Trophoblast cell (in vitro differentiated cells and primary cell): ENCODE results near the gene CDK18.
A peak's percentile ranks its signal among the peaks of the same experiment; 100 is the strongest.

ENCODE experiments used
- DNase-seq, 2 donors: peaks; one replicate each; pipeline ENCODE4 v3.0.0-alpha.2; 2016
- H2AFZ ChIP-seq: 2 replicates; pipeline ENCODE4 v1.6.1; 2013; ENCODE audit warnings: low read length, moderate library complexity, mild to moderate bottlenecking; ENCODE audit not compliant: insufficient read depth, poor library complexity
- H2AK5ac ChIP-seq: 2 replicates; pipeline ENCODE4 v1.6.1; 2013; ENCODE audit warnings: mild to moderate bottlenecking, low read length
- H2BK120ac ChIP-seq: 2 replicates; pipeline ENCODE4 v1.6.1; 2013; ENCODE audit warnings: low read length, mild to moderate bottlenecking, moderate library complexity; ENCODE audit not compliant: insufficient read depth, poor library complexity
- H2BK12ac ChIP-seq: 2 replicates; pipeline ENCODE4 v1.6.1; 2013; ENCODE audit warnings: mild to moderate bottlenecking, low read length, moderate library complexity
- H2BK5ac ChIP-seq: 2 replicates; pipeline ENCODE4 v1.6.1; 2013; ENCODE audit warnings: low read length, low read depth, moderate library complexity, mild to moderate bottlenecking; ENCODE audit not compliant: poor library complexity
- H3K14ac ChIP-seq: 2 replicates; pipeline ENCODE4 v1.6.1; 2013; ENCODE audit warnings: mild to moderate bottlenecking, low read length
- H3K18ac ChIP-seq: 2 replicates; pipeline ENCODE4 v1.6.1; 2013; ENCODE audit warnings: mild to moderate bottlenecking, low read length
- H3K23ac ChIP-seq: 2 replicates; pipeline ENCODE4 v1.6.1; 2013; ENCODE audit warnings: low read length
- H3K27ac ChIP-seq: 2 replicates; pipeline ENCODE4 v1.5.1; 2013; ENCODE audit warnings: low read depth, mild to moderate bottlenecking, inconsistent platforms, low read length, moderate library complexity
- H3K27me3 ChIP-seq: 2 replicates; pipeline ENCODE4 v1.6.1; 2013; ENCODE audit warnings: inconsistent platforms, mild to moderate bottlenecking, low read length, moderate library complexity; ENCODE audit not compliant: insufficient read depth
- H3K36me3 ChIP-seq, 2 experiments: 1 replicate in 1 of 2; 2 replicates in 1 of 2; pipeline ENCODE4 v1.6.1; 2013; ENCODE audit warnings: low read length in 2 of 2, mild to moderate bottlenecking in 2 of 2, moderate library complexity in 1 of 2; ENCODE audit not compliant: insufficient read depth in 2 of 2, control insufficient read depth in 1 of 2
- H3K4ac ChIP-seq: 2 replicates; pipeline ENCODE4 v1.6.1; 2013; ENCODE audit warnings: low read depth, mild to moderate bottlenecking, low read length, moderate library complexity
- H3K4me1 ChIP-seq, 2 experiments: 1 replicate in 1 of 2; 2 replicates in 1 of 2; pipeline ENCODE4 v1.6.1; 2013; ENCODE audit warnings: low read length in 2 of 2, mild to moderate bottlenecking in 2 of 2, moderate library complexity in 1 of 2; ENCODE audit not compliant: insufficient read depth in 2 of 2, control insufficient read depth in 1 of 2
- H3K4me2 ChIP-seq: 2 replicates; pipeline ENCODE4 v1.6.1; 2013; ENCODE audit warnings: inconsistent platforms, mild to moderate bottlenecking, low read length, moderate library complexity
- H3K4me3 ChIP-seq: 2 replicates; pipeline ENCODE4 v1.5.1; 2013; ENCODE audit warnings: mild to moderate bottlenecking, low read depth, low read length, inconsistent platforms
- H3K79me1 ChIP-seq: one replicate; pipeline ENCODE4 v1.6.1; 2013; ENCODE audit warnings: low read length
- H3K79me2 ChIP-seq: 2 replicates; pipeline ENCODE4 v1.6.1; 2013; ENCODE audit warnings: low read length, mild to moderate bottlenecking; ENCODE audit not compliant: control insufficient read depth, insufficient read depth, poor library complexity
- H3K9ac ChIP-seq: 2 replicates; pipeline ENCODE4 v1.6.1; 2013; ENCODE audit warnings: mild to moderate bottlenecking, low read length
- H3K9me3 ChIP-seq: 2 replicates; pipeline ENCODE4 v1.6.1; 2013; ENCODE audit warnings: low read depth, mild to moderate bottlenecking, control low read depth, inconsistent platforms, low read length; ENCODE audit not compliant: insufficient read depth
- H4K12ac ChIP-seq: 2 replicates; pipeline ENCODE4 v1.6.1; 2013; ENCODE audit warnings: low read depth, mild to moderate bottlenecking, low read length, moderate library complexity
- H4K8ac ChIP-seq: 2 replicates; pipeline ENCODE4 v1.6.1; 2013; ENCODE audit warnings: low read depth, mild to moderate bottlenecking, low read length, moderate library complexity
- H4K91ac ChIP-seq: one replicate; pipeline ENCODE4 v1.6.1; 2013; ENCODE audit warnings: low read depth, mild to moderate bottlenecking, low read length, moderate library complexity
- WGBS: extraction: QIAGEN DNeasy Blood & Tissue Kit; methylation state at CpG from one replicate; pipeline ENCODE4 v1.1.7; 2013; ENCODE audit warnings: missing lambda C conversion rate; ENCODE audit not compliant: insufficient read length, insufficient coverage; ENCODE audit errors: extremely low coverage; 5-methylcytosine and 5-hydroxymethylcytosine counted together

The CDK18 gene

DNA sequence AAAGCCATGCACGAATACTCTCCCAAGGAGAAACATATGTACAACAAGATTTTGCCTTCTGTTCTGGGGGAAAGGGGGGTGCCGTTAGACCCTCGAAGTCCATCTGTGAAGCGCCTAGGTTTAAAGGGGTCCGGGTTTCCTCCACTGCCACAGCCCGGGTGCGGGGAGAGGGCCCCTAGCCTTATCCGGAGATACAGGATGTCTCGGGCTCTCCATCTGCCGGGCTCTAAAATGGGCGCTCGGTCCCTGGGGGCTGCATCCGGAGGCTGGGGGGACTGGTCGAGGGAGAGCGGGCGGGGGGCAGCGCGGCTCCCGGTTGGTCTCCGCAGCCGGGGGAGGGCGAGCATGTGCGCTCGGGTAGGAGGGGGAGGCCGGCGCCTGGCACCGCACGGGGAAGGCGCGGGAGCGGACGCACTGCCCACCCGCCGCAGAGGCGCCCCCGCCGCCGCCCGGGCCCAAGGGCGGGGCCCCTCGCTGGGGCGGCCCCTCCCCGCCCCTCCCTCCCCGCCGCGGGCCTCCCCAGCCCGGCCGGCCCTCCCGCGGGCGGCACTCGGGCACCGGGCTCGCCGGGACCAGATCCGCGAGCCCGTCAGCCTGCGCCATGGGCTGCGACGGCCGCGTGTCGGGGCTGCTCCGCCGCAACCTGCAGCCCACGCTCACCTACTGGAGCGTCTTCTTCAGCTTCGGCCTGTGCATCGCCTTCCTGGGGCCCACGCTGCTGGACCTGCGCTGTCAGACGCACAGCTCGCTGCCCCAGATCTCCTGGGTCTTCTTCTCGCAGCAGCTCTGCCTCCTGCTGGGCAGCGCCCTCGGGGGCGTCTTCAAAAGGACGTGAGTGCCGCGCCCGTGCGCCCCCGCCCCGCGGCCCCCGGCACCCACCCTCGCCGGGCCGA is 64.2 kb downstream of the CDK18 start:
- Histone ChIP-seq H3K4me3 (no peak overlapping the region), H3K4me2 (peak overlapping the region; percentile 39), H2AFZ (peak overlapping the region; percentile 63), H3K14ac (no peak overlapping the region), H4K8ac (no peak overlapping the region), H3K79me1 (no peaks in the 10 kb centered on the region), H3K27ac (no peak overlapping the region), H3K27me3 (peaks cover 32% of the 10 kb centered on the region), H3K4me1 (peaks cover 0 to 5% of the 10 kb centered on the region in 2 experiments), H2BK5ac (no peak overlapping the region), H3K9ac (no peak overlapping the region), H3K18ac (no peak overlapping the region), H2BK12ac (no peak overlapping the region), H2AK5ac (no peak overlapping the region), H4K91ac (no peak overlapping the region), H4K12ac (no peak overlapping the region), H3K4ac (no peak overlapping the region), H3K79me2 (no peaks in the 10 kb centered on the region), H3K23ac (no peak overlapping the region), H3K36me3 (no peaks in the 10 kb centered on the region), H3K9me3 (no peaks in the 10 kb centered on the region), H2BK120ac (no peak overlapping the region)
- DNase-seq, result no peak
- WGBS, result no CpG with 5 or more reads among the region's 90 CpGs

DNA sequence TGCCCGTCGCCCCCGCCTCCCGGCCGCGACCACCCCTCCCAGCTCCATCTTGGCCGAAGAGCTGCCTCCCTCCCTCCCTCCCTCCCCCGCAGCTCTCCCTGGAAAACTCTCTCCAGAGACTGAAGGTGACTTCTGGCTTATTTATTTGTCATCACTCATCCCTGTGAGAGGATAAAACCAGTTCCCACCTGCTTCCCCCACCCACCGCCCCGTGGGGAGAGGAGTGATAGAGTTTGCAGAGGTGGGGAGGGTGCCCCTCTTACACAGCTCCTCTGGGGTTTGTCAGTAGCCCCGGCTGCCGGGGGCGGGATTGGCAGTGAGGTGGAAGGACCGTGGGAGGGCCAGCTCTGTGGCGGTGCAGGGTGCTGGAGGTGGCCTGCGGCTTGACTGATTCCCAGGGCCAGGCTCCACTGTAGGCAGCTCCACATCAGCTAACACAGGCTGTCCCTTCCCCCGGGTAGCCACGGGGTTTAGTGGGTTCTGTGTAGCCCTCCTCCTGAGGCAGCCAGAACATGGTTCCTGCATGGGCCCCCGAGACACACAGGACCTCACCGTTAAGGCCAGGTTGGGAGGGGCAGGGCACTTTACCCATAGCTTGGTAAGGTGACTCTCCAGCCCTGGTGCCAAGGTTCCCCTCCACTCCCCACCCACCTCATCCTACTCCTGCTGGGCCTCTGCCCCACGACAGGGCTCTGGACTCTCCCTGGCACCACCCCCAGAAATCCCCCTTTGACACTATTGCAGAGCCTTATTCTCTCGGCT is 65.1 kb downstream of the CDK18 start:
- Histone ChIP-seq H3K27ac (no peak overlapping the region), H2AFZ (no peak overlapping the region), H2AK5ac (no peak overlapping the region), H3K4me1 (peaks cover 0 to 3% of the 10 kb centered on the region in 2 experiments), H3K36me3 (no peaks in the 10 kb centered on the region), H3K9me3 (no peaks in the 10 kb centered on the region), H4K91ac (no peak overlapping the region), H3K9ac (no peak overlapping the region), H3K4me3 (no peak overlapping the region), H4K12ac (no peak overlapping the region), H3K18ac (no peak overlapping the region), H2BK120ac (no peak overlapping the region), H3K23ac (no peak overlapping the region), H3K4ac (no peak overlapping the region), H4K8ac (no peak overlapping the region), H3K14ac (no peak overlapping the region), H3K79me1 (no peaks in the 10 kb centered on the region), H3K27me3 (peaks cover 32% of the 10 kb centered on the region), H2BK12ac (no peak overlapping the region), H3K4me2 (no peak overlapping the region), H2BK5ac (no peak overlapping the region), H3K79me2 (no peaks in the 10 kb centered on the region)
- no peak for DNase-seq
- no CpG with 5 or more reads among the region's 22 CpGs for WGBS

DNA sequence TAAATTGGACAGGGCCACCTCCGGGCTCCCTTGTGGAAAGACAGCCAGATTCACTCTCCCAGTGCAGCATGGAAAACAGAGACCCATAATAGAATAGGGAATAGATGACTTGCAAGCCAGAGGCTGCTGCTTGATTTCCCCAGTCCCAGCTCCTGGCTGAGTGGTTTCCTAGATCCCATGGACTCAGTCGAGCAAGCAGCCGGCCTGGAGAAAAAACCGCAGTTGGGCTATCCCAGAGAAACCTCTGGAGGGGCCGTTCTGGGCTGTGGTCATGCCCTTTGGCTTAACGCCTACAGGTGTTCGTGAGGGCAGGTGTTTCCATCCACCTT is 65.7 kb downstream of the CDK18 start:
- H3K23ac ChIP-seq, result no peak overlapping the region
- no CpG with 5 or more reads among the region's 7 CpGs for WGBS
- no peak overlapping the region for H4K8ac ChIP-seq
- H2BK120ac ChIP-seq, result no peak overlapping the region
- H3K27ac ChIP-seq, result no peak overlapping the region
- peaks cover 0 to 3% of the 10 kb centered on the region in 2 experiments for H3K4me1 ChIP-seq
- H2BK5ac ChIP-seq, result no peak overlapping the region
- no peaks in the 10 kb centered on the region for H3K79me1 ChIP-seq
- no peak overlapping the region for H3K18ac ChIP-seq
- H3K4me3 ChIP-seq, result no peak overlapping the region
- H4K91ac ChIP-seq, result no peak overlapping the region
- no peak overlapping the region for H3K14ac ChIP-seq
- peaks cover 32% of the 10 kb centered on the region for H3K27me3 ChIP-seq
- no peak overlapping the region for H2AFZ ChIP-seq
- H3K79me2 ChIP-seq, result no peaks in the 10 kb centered on the region
- H2BK12ac ChIP-seq, result no peak overlapping the region
- H4K12ac ChIP-seq, result no peak overlapping the region
- H3K4ac ChIP-seq, result no peak overlapping the region
- no peak overlapping the region for H2AK5ac ChIP-seq
- no peak for DNase-seq
- H3K4me2 ChIP-seq, result no peak overlapping the region
- H3K9me3 ChIP-seq, result no peaks in the 10 kb centered on the region
- H3K36me3 ChIP-seq, result no peaks in the 10 kb centered on the region
- H3K9ac ChIP-seq, result no peak overlapping the region

DNA sequence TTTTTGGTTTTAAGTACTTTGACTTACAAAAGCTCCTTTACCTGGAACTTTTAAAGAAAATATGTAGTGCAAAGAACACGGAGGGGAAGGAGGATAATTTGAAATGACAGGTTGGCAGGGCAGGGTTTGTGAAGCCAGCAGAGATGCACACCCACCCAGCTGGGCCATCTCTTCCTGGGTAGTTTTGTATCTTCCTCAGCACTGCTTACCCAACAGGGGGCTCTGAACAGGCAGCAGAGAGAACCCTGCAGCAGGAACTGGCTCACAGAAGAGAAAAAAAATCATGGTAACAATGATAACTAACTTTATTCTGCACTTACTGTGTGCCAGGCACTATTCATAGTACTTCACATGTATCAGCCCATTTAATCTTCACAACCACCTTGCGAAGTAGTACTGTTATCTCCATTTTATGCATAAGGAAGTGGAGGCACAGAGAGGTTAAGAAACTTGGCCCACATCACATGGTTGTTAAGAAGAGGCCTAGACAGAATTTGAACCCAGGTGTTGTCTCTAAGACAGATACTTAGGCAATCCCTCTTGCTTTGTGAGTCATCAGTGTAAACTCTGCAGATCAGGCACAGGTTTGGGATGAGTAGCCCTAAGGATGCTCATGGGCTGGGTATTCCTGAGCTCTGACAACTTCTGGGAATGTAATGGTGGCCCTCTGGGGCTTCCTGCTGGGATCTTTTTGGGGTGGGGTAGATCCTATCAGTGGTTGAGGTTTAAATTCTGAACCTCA is 66.5 kb downstream of the CDK18 start:
- Histone ChIP-seq H3K4me1 (peaks cover 0 to 3% of the 10 kb centered on the region in 2 experiments), H3K9me3 (no peaks in the 10 kb centered on the region), H2BK120ac (no peak overlapping the region), H4K8ac (no peak overlapping the region), H3K36me3 (no peaks in the 10 kb centered on the region), H3K9ac (no peak overlapping the region), H3K18ac (no peak overlapping the region), H3K4me2 (no peak overlapping the region), H2BK5ac (no peak overlapping the region), H3K4me3 (no peak overlapping the region), H3K23ac (no peak overlapping the region), H3K14ac (no peak overlapping the region), H3K79me1 (no peaks in the 10 kb centered on the region), H4K91ac (no peak overlapping the region), H2AK5ac (no peak overlapping the region), H3K4ac (no peak overlapping the region), H4K12ac (no peak overlapping the region), H2AFZ (no peak overlapping the region), H2BK12ac (no peak overlapping the region), H3K27me3 (peaks cover 32% of the 10 kb centered on the region), H3K27ac (no peak overlapping the region), H3K79me2 (no peaks in the 10 kb centered on the region)
- DNase-seq, result peak in 1 of 2 donors; percentile 37
- no CpG with 5 or more reads among the region's 2 CpGs for WGBS
